GM18526 (cell line): Measurements from ENCODE around the gene C6orf52.

Experiments
- POLR2A ChIP-seq: IDR thresholded peaks from 3 replicates; pipeline ENCODE4 v1.6.1; 2011; ENCODE audit not compliant: insufficient read length; ENCODE audit errors: extremely low read depth

Gene C6orf52

GRCh38 chr6:10668126-10668917 lies 26.1 kb downstream of the C6orf52 start:
- no peak for TF ChIP-seq POLR2A

- TF ChIP-seq POLR2A: no peak
Measured at GRCh38 chr6:10662742-10663141, 31.7 kb downstream of the C6orf52 start.

GRCh38 chr6:10662207-10662606 lies 32.2 kb downstream of the C6orf52 start:
- TF ChIP-seq POLR2A: no peak

- no peak for TF ChIP-seq POLR2A
Measured at GRCh38 chr6:10659699-10660348, 34.6 kb downstream of the C6orf52 start.

GRCh38 chr6:10658910-10659698 lies 35.3 kb downstream of the C6orf52 start:
- no peak for TF ChIP-seq POLR2A

- TF ChIP-seq POLR2A: no peak
Measured at GRCh38 chr6:10655508-10656055, 38.8 kb downstream of the C6orf52 start.

GRCh38 chr6:10644225-10644624 lies 50.2 kb downstream of the C6orf52 start:
- no peak for TF ChIP-seq POLR2A

GRCh38 chr6:10643201-10643651 lies 51.2 kb downstream of the C6orf52 start:
- no peak for TF ChIP-seq POLR2A

GRCh38 chr6:10641528-10641927 lies 52.9 kb downstream of the C6orf52 start:
- TF ChIP-seq POLR2A: no peak

GRCh38 chr6:10640412-10640811 lies 54.0 kb downstream of the C6orf52 start:
- no peak for TF ChIP-seq POLR2A

GRCh38 chr6:10633216-10633615 lies 61.2 kb downstream of the C6orf52 start:
- TF ChIP-seq POLR2A: no peak

GRCh38 chr6:10630178-10630577 lies 64.2 kb downstream of the C6orf52 start:
- TF ChIP-seq POLR2A: no peak

GRCh38 chr6:10627800-10628199 lies 66.6 kb downstream of the C6orf52 start:
- TF ChIP-seq POLR2A: no peak

- TF ChIP-seq POLR2A: no peak
Measured at GRCh38 chr6:10626154-10626741, 68.2 kb downstream of the C6orf52 start.

- no peak for TF ChIP-seq POLR2A
Measured at GRCh38 chr6:10624836-10625235, 69.6 kb downstream of the C6orf52 start.

- TF ChIP-seq POLR2A: no peak
Measured at GRCh38 chr6:10621847-10622246, 72.6 kb downstream of the C6orf52 start.
